Epithelial cell of proximal tubule (primary cell): ENCODE measurements around the gene CDK16. TPM values are rescaled to one million over a fixed set of nuclear protein-coding genes. Genes with fewer than 3 reads are reported as not detected.

Experiments used
- DNase-seq: peaks from one replicate; pipeline ENCODE4 v3.0.0-alpha.2; 2011; ENCODE audit warnings: low read depth
- H3K4me3 ChIP-seq: 2 replicates; pipeline ENCODE4 v1.5.1; 2011; ENCODE audit warnings: low read depth, mild to moderate bottlenecking, low read length
- CTCF ChIP-seq: conservative IDR thresholded peaks from 2 replicates; pipeline ENCODE4 v1.5.1; 2012; ENCODE audit warnings: low read depth, mild to moderate bottlenecking, low read length
- total RNA-seq: library from RNA; depleted of rRNA; stranded (reverse); fragments of >200 nt; gene quantifications from 2 replicates; pipeline ENCODE4 v1.2.3, GENCODE V29; 2015

The CDK16 gene
- 83.4 and 95.4 TPM in 2 replicates for total RNA-seq

DNA sequence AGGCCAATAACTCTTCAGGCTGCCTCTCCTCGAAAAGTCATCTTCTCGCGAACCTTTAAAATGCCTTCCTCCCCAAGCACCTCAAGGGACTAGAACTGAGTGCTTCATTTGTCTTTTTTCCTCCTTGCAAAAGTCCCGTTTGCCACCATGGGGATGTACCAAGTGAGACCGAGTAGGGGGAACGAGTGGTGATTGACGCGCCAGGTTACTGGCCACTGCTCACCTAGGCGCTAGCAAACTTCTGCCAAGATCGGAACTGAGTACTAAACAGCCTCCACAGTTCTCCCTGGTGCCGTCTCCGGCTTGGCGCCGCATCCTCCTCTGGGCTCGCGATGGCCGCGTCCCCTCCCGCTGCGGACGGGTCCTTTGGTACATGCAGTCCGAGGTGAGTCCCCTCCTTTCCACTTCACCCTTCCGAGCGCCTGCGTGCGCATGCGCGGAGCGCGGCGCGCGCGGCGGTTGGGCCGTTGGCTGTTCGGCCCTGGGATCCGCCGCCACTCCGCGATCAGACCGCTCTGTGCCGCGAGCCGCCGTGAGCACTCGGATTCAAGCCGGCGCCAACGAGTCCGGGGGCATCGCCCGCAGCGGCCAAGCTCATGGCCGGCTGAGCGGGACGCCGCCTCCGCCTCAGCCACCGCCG is at the start of gene CDK16:
TSS of gene CDK16 (plus strand) at position 402 of the 640 bp plus-strand sequence. CDS start 4,877 bp downstream, outside the sequence.
- H3K4me3 ChIP-seq: peak within 1 kb of the TSS; percentile 75
- no peak for DNase-seq
- TF ChIP-seq CTCF: no peak

DNA sequence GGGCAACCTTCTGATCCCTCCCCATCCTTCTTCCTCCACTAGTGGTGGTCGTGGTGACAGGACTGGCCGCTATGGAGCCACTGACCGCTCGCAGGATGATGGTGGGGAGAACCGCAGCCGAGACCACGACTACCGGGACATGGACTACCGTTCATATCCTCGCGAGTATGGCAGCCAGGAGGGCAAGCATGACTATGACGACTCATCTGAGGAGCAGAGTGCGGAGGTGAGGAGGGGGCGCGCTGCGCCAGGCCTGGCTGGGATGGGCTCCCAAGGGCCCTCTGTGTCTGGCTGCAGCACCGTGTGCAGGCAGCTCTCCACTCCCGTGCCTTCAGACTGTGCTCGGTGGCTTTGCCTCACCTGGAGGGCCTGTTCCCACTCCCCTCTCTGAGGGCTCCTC is 49.2 kb upstream of the CDK16 start:
- DNase-seq: no peak
- H3K4me3 ChIP-seq: no peak overlapping the region
- no peak for TF ChIP-seq CTCF

GRCh38 chrX:47169726-47170515 is 48.6 kb upstream of the CDK16 start:
- no peak overlapping the region for H3K4me3 ChIP-seq
- no peak for TF ChIP-seq CTCF
- no peak for DNase-seq

DNA sequence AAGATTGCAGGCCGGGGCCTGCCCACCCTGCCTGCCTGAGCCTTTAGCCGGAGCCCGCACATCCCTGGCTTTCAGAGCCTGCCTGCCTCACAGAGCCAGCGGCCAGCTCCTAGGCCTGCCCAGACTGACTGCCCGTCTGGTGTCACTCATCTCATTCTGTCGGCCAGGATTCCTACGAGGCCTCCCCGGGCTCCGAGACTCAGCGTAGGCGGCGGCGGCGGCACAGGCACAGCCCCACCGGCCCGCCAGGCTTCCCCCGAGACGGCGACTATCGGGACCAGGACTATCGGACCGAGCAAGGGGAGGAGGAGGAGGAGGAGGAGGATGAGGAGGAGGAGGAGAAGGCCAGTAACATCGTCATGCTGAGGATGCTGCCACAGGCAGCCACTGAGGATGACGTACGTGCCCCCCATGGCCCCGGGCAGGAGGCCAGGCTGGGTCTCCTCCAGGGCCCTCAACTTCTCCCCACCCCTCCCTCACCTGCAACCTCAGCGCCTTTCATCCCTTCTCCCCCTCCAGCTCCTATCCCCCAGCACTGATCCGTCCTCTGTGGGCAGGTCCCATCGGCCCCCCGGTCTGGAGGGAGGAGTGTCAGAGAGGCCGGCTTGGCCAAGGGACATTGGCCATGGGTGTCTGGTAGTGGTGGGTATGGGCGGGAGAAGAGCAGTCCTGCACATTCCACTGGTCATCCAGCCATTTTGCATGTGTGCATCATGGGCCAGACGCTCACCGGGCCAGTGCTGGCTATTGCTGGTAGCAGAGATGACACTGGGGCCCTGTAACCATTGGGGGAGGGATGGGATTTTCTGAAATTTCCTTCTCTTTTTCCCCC is 47.4 kb upstream of the CDK16 start:
- TF ChIP-seq CTCF: no peak
- no peak for DNase-seq
- H3K4me3 ChIP-seq: no peak overlapping the region

DNA sequence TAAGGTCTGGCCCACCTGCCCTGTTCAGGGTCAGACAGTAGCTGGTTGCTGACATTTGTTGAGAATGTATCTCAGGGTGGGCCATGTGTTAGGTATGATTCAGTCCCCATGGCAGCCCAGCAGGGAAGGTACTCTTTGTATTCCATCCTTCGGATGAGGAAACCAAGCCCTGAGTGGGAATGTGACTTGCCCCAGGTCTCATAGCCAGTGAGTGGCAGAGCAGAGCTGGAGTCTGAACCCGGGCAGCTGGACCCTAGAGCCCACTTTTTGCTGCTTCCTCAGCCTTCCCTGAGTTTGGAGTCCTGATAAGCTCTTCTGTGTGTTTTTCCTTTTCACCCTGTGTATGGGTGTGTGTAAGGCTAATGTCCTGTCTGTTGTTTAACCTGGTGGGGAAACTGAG is 46.5 kb upstream of the CDK16 start:
- no peak for DNase-seq
- H3K4me3 ChIP-seq: no peak overlapping the region
- TF ChIP-seq CTCF: no peak

- no peak for DNase-seq
- no peak for TF ChIP-seq CTCF
- H3K4me3 ChIP-seq: no peak overlapping the region
Measured at GRCh38 chrX:47172549-47172948, 45.9 kb upstream of the CDK16 start.
